ENCODE measurements around the gene RPL39L. TPM values are rescaled to one million over a fixed set of nuclear protein-coding genes. Genes with fewer than 3 reads are reported as not detected.

Gene RPL39L
- total and polyA plus RNA-seq, 4 experiments from 2014 or later: 2.6 to 15.7 (median 5.4) TPM

DNA sequence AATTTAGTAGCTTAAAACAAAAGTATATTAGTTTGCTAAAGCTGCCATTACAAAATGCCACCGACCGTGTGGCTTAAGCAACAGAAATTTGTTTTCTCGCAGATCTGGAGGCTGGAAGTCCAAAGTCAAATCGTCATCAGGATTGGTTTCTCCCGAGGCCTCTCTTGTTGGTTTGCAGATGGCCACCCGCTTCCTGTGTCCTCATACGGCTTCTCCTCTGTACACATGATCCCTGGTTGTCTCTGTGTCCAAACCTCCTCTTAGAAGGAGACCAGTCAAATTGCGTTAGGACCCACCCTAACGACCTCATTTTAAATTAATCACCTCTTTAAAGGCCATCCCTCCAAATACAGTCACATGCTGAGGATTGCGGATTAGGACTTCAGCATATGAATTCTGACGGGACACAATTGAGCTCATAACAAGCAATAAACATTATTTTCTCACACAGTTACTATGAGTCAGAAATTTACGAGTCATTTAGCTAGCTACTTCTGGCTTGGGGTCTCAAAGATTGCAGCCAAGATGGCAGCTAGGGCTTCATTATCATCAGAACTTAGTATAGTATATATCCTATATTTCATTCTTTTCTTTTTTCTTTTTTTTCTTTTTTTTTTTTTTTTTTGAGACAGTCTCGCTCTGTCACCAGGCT, 58.4 kb downstream of the RPL39L start:
- no peak overlapping the region for H3K27ac ChIP-seq (ENCODE audit: low read depth, low read length)
- intact Hi-C loops (cut with micrococcal nuclease): no loop called here
- peaks cover 25% of the 10 kb centered on the region for H3K36me3 ChIP-seq (ENCODE audit: insufficient read depth, low read length)
- H3K36me3 Mint-ChIP-seq: peaks cover 22 to 28% of the 10 kb centered on the region in 2 donors
- H3K9me3 Mint-ChIP-seq: peaks cover 0 to 5% (median 0%) of the 10 kb centered on the region in 8 donors
- H3K9me3 ChIP-seq (ENCODE audit: control insufficient read depth in 1 of 2, low read length in 2 of 2): no peaks in the 10 kb centered on the region
- H3K4me3 Mint-ChIP-seq: no peak overlapping the region
- no peaks in the 10 kb centered on the region for H3K27me3 ChIP-seq (ENCODE audit: insufficient read depth, low read length)
- no peak overlapping the region for H3K4me3 ChIP-seq (ENCODE audit: low read length in 2 of 2)
- peak overlapping the region in 3 of 7 donors; percentile 7 to 75 (median 65) for H3K27ac Mint-ChIP-seq
- no peaks in the 10 kb centered on the region for H3K27me3 Mint-ChIP-seq
- peaks cover 8 to 19% (median 12%) of the 10 kb centered on the region in 4 donors for H3K4me1 Mint-ChIP-seq
- H3K4me1 ChIP-seq (ENCODE audit: insufficient read depth, low read length): peaks cover 14% of the 10 kb centered on the region
- POLR2A ChIA-PET (ENCODE audit: partially characterized antibody): no interaction called here
- CTCF ChIA-PET (ENCODE audit: partially characterized antibody): interaction anchor here (0.6 to 1.8 kb wide), 4 partner anchors 20 to 232 kb away, joined by 3 to 6 read pairs (median 4); no protein-coding TSS in a partner anchor
- DNase-seq: no peak

DNA sequence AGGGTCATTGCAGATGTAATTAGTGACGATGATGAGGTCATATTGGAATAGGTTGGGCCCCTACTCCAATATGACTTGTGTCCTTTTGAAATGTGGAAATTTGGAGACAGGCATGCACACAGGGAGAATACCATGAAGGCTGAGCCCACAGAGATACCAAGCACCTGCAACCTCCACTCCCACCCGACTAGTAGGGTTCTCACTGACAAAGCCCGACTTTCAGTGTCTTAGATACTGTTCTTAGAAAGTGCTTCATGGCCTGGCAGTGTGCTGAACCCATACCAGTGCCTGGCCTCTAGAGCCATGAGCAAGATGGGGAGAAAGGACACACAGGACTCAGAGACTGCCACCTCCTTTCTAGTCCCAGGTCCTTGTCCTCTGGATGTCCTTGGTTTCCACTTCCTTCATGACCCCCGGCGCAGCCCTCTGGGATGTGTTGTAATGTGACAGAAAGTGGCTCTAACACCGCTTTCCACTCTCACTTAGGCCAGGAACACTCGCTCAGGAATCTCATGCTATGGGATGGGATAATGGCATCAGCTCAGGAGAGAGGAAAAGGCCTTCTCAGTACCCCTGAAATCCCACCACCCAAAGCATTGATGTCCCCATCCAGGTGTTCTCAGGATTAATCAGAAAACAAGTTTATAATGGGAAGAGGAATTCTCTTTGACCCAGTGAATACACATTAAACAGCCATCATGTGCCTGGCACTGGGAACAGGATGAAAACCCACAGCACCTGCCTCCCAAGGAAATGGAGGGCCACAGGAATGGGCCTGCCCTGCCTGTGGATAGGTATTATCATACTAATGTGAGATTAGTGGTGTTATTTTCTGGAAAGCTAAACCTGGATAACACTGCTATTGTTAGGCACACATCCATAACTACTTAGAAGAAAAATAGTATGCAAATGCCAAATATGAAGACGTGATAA, 59.9 kb downstream of the RPL39L start:
- H3K9me3 Mint-ChIP-seq: no peaks in the 10 kb centered on the region
- H3K4me1 Mint-ChIP-seq: peaks cover 0 to 12% (median 6%) of the 10 kb centered on the region in 4 donors
- Histone ChIP-seq H3K36me3 (ENCODE audit: insufficient read depth, low read length) (peaks cover 41% of the 10 kb centered on the region), H3K27me3 (ENCODE audit: insufficient read depth, low read length) (no peaks in the 10 kb centered on the region), H3K9me3 (ENCODE audit: control insufficient read depth in 1 of 2, low read length in 2 of 2) (no peaks in the 10 kb centered on the region), H3K4me3 (ENCODE audit: low read length in 2 of 2) (no peak overlapping the region), H3K4me1 (ENCODE audit: insufficient read depth, low read length) (peaks cover 6% of the 10 kb centered on the region), H3K27ac (ENCODE audit: low read depth, low read length) (no peak overlapping the region)
- intact Hi-C loops (cut with micrococcal nuclease): no loop called here
- DNase-seq: no peak
- ChIA-PET CTCF (ENCODE audit: partially characterized antibody) (no interaction called here), POLR2A (ENCODE audit: partially characterized antibody) (no interaction called here)
- H3K36me3 Mint-ChIP-seq: peaks cover 35 to 41% of the 10 kb centered on the region in 2 donors
- H3K27ac Mint-ChIP-seq: peak overlapping the region; percentile 15 to 62 (median 31)
- no peaks in the 10 kb centered on the region for H3K27me3 Mint-ChIP-seq
- no peak overlapping the region for H3K4me3 Mint-ChIP-seq

GRCh38 chr3:187077537-187077936, 61.8 kb downstream of the RPL39L start:
- no peaks in the 10 kb centered on the region for H3K27me3 Mint-ChIP-seq
- intact Hi-C loops (cut with micrococcal nuclease): no loop called here
- H3K4me1 Mint-ChIP-seq: peaks cover 1 to 11% (median 3%) of the 10 kb centered on the region in 4 donors
- H3K9me3 Mint-ChIP-seq: no peaks in the 10 kb centered on the region
- no peak overlapping the region for H3K4me3 ChIP-seq (ENCODE audit: low read length in 2 of 2)
- H3K36me3 ChIP-seq (ENCODE audit: insufficient read depth, low read length): peaks cover 59% of the 10 kb centered on the region
- H3K9me3 ChIP-seq (ENCODE audit: control insufficient read depth in 1 of 2, low read length in 2 of 2): no peaks in the 10 kb centered on the region
- H3K4me1 ChIP-seq (ENCODE audit: insufficient read depth, low read length): no peaks in the 10 kb centered on the region
- H3K36me3 Mint-ChIP-seq: peaks cover 48 to 59% of the 10 kb centered on the region in 2 donors
- no peak overlapping the region for H3K4me3 Mint-ChIP-seq
- H3K27me3 ChIP-seq (ENCODE audit: insufficient read depth, low read length): no peaks in the 10 kb centered on the region
- peak overlapping the region in 2 of 7 donors; percentile 29 to 87 for H3K27ac Mint-ChIP-seq
- ChIA-PET POLR2A (ENCODE audit: partially characterized antibody) (no interaction called here), CTCF (ENCODE audit: partially characterized antibody) (interaction anchor here (1.6 kb wide), 1 partner anchor 62 kb away, joined by 3 read pairs; the partner anchor contains the start of gene RPL39L)
- DNase-seq: no peak
- no peak overlapping the region for H3K27ac ChIP-seq (ENCODE audit: low read depth, low read length)

GRCh38 chr3:187077085-187077484, 62.2 kb downstream of the RPL39L start:
- CTCF ChIA-PET (ENCODE audit: partially characterized antibody): interaction anchor here (1.0 kb wide), 1 partner anchor 460 kb away, joined by 3 read pairs; no protein-coding TSS in a partner anchor
- H3K36me3 Mint-ChIP-seq: peaks cover 48 to 64% of the 10 kb centered on the region in 2 donors
- Histone ChIP-seq H3K4me1 (ENCODE audit: insufficient read depth, low read length) (peaks cover under 1% of the 10 kb centered on the region), H3K9me3 (ENCODE audit: control insufficient read depth in 1 of 2, low read length in 2 of 2) (no peaks in the 10 kb centered on the region), H3K4me3 (ENCODE audit: low read length in 2 of 2) (no peak overlapping the region), H3K27ac (ENCODE audit: low read depth, low read length) (no peak overlapping the region), H3K36me3 (ENCODE audit: insufficient read depth, low read length) (peaks cover 63% of the 10 kb centered on the region), H3K27me3 (ENCODE audit: insufficient read depth, low read length) (no peaks in the 10 kb centered on the region)
- H3K9me3 Mint-ChIP-seq: no peaks in the 10 kb centered on the region
- POLR2A ChIA-PET (ENCODE audit: partially characterized antibody): no interaction called here
- intact Hi-C loops (cut with micrococcal nuclease): no loop called here
- no peak for DNase-seq
- H3K27me3 Mint-ChIP-seq: no peaks in the 10 kb centered on the region
- H3K4me3 Mint-ChIP-seq: no peak overlapping the region
- peaks cover 2 to 14% (median 3%) of the 10 kb centered on the region in 4 donors for H3K4me1 Mint-ChIP-seq
- no peak overlapping the region for H3K27ac Mint-ChIP-seq

- Histone ChIP-seq H3K4me3 (ENCODE audit: low read length in 2 of 2) (no peak overlapping the region), H3K27ac (ENCODE audit: low read depth, low read length) (no peak overlapping the region), H3K27me3 (ENCODE audit: insufficient read depth, low read length) (no peaks in the 10 kb centered on the region), H3K9me3 (ENCODE audit: control insufficient read depth in 1 of 2, low read length in 2 of 2) (no peaks in the 10 kb centered on the region), H3K36me3 (ENCODE audit: insufficient read depth, low read length) (peaks cover 67% of the 10 kb centered on the region), H3K4me1 (ENCODE audit: insufficient read depth, low read length) (peaks cover 4% of the 10 kb centered on the region)
- Mint-ChIP-seq H3K4me1 (peaks cover 2 to 17% (median 4%) of the 10 kb centered on the region in 4 donors), H3K27me3 (no peaks in the 10 kb centered on the region), H3K9me3 (no peaks in the 10 kb centered on the region), H3K36me3 (peaks cover 48 to 67% of the 10 kb centered on the region in 2 donors), H3K27ac (peak overlapping the region in 5 of 7 donors; percentile 44 to 70 (median 59)), H3K4me3 (no peak overlapping the region)
- intact Hi-C loops (cut with micrococcal nuclease): no loop called here
- no peak for DNase-seq
- ChIA-PET CTCF (ENCODE audit: partially characterized antibody) (interaction anchor here (1.0 kb wide), 1 partner anchor 459 kb away, joined by 3 read pairs; no protein-coding TSS in a partner anchor), POLR2A (ENCODE audit: partially characterized antibody) (no interaction called here)
Observed at GRCh38 chr3:187076297-187076696, 63.0 kb downstream of the RPL39L start.

DNA sequence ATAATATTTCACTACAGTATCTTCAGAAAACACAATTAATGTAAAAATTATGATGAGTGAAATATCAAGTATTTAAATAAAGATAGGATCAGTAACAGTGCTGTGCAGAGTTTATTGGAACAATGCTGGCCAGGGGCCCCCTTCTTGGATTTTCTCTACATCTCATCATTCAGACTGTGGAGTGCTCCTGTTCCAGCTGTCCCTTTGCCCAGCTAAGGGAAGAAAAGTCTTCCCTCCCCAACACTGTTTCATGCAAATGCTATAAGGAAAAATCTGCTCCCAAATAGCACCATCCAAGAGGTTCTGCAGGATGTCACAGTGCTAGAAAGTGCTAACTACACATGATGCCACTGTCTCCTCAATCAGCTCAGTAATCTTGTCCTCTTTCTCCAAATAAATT, 64.5 kb downstream of the RPL39L start:
- peaks cover 59 to 77% of the 10 kb centered on the region in 2 donors for H3K36me3 Mint-ChIP-seq
- H3K9me3 Mint-ChIP-seq: peaks cover 0 to 2% (median 0%) of the 10 kb centered on the region in 8 donors
- POLR2A ChIA-PET (ENCODE audit: partially characterized antibody): interaction anchor here (1.0 kb wide), 1 partner anchor 47 kb away, joined by 3 read pairs; no protein-coding TSS in a partner anchor
- H3K27ac Mint-ChIP-seq: peak overlapping the region in 2 of 7 donors; percentile 40 to 63
- CTCF ChIA-PET (ENCODE audit: partially characterized antibody): interaction anchor here (1.4 to 1.5 kb wide), 3 partner anchors 19 to 225 kb away, joined by 3 to 7 read pairs (median 3); partner anchors contain the start of gene RPL39L
- no peak overlapping the region for H3K27ac ChIP-seq (ENCODE audit: low read depth, low read length)
- no peak overlapping the region for H3K4me3 ChIP-seq (ENCODE audit: low read length in 2 of 2)
- peaks cover 78% of the 10 kb centered on the region for H3K36me3 ChIP-seq (ENCODE audit: insufficient read depth, low read length)
- H3K4me1 ChIP-seq (ENCODE audit: insufficient read depth, low read length): peaks cover 4% of the 10 kb centered on the region
- H3K4me3 Mint-ChIP-seq: no peak overlapping the region
- no peaks in the 10 kb centered on the region for H3K27me3 ChIP-seq (ENCODE audit: insufficient read depth, low read length)
- no peak for DNase-seq
- peaks cover 5 to 24% (median 10%) of the 10 kb centered on the region in 4 donors for H3K4me1 Mint-ChIP-seq
- H3K9me3 ChIP-seq (ENCODE audit: control insufficient read depth in 1 of 2, low read length in 2 of 2): no peaks in the 10 kb centered on the region
- no peaks in the 10 kb centered on the region for H3K27me3 Mint-ChIP-seq
- intact Hi-C loops (cut with micrococcal nuclease): no loop called here
